ENCODE data around the gene PXDC1.
"Not testable (repeated sequence)": the region's sequence is repeated elsewhere in the genome, so short reads cannot be mapped to it uniquely, and the experiment has no call there.

The PXDC1 gene

DNA sequence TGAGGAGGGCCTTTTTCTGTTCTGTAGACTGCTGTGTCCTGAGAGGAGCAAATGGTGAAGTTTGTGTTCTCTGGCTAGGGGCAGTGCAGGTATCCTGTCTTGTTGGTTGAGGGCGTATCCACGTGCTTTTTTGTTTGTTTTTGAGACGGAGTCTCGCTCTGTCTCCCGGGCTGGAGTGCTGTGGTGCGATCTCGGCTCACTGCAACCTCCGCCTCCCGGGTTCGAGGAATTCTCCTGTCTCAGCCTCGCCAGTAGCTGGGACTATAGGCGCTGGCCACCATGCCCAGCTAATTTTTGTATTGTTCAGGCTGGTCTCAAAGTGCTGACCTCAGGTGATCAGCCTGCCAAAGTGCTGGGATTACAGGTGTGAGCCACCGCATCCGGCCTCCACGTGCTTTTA, 10.8 kb upstream of the PXDC1 start:
- Mint-ChIP-seq H3K4me3 (no peak overlapping the region), H3K9me3 (no peaks in the 10 kb centered on the region), H3K36me3 (no peaks in the 10 kb centered on the region), H3K4me1 (peaks cover 22 to 36% of the 10 kb centered on the region in 2 donors), H3K27me3 (no peaks in the 10 kb centered on the region), H3K27ac (no peak overlapping the region)
- DNase-seq, result no peak
- ATAC-seq (replicated peaks), result no peak

DNA sequence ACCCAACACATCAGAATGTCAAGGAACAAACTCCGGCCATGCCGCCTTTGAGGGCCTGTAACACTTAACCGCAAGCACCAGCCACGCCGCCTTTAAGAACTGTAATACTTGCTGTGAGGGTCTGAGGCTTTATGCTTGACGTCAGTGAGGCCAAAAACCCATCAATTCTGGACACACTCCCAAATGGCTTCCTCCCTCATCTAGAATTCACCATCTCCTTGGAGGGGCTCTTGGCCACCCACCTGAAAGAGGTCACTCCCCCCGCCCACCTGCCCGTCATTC, 10.4 kb upstream of the PXDC1 start:
- Mint-ChIP-seq H3K4me3 (no peak overlapping the region), H3K27me3 (no peaks in the 10 kb centered on the region), H3K9me3 (no peaks in the 10 kb centered on the region), H3K36me3 (no peaks in the 10 kb centered on the region), H3K27ac (no peak overlapping the region), H3K4me1 (peaks cover 20 to 32% of the 10 kb centered on the region in 2 donors)
- no peak for DNase-seq
- ATAC-seq (replicated peaks), result no peak

DNA sequence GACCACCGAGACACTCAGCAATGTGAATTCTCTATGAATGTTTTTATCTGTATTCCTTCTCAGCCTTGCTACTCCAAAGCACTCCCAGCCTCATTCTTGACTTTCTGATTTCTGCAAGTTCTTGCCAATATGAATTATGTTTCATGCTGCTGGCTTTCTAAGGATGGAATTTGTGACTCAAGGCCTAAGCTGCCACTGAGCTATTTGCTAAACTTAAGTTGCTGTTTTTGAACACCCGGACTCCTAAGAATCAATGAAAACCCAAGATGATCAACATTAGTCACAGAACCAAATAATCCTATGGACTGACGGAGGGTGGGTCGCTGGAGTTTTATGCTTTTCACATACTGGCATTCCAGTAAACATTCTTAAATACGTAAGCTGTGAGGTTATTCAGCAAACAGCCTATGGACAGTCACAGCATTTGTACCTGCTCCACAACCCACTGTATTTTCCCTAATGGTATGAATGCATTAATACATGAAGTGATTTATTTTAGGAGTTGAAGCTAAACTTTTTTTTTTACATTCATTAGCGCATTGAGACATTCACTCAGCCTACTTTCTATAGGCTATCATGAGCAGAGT, 8.2 kb upstream of the PXDC1 start:
- H3K27me3 Mint-ChIP-seq, result no peaks in the 10 kb centered on the region
- H3K27ac Mint-ChIP-seq, result no peak overlapping the region
- no peaks in the 10 kb centered on the region for H3K9me3 Mint-ChIP-seq
- peaks cover 5 to 24% of the 10 kb centered on the region in 2 donors for H3K4me1 Mint-ChIP-seq
- H3K36me3 Mint-ChIP-seq, result no peaks in the 10 kb centered on the region
- H3K4me3 Mint-ChIP-seq, result no peak overlapping the region
- no peak for DNase-seq
- ATAC-seq (replicated peaks), result no peak

DNA sequence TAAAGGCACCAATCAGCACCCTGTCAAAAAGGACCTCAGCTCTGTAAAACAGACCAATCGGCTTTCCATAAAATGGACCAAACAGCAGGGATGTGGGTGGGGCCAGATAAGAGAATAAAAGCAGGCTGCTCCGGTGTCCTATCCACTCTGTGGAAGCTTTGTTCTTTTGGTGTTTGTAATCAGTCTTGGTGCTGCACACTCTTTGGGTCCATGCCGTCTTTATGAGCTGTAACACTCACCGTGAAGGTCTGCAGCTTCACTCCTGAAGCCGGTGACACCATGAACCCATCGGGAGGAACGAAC, 7.3 kb upstream of the PXDC1 start:
- Mint-ChIP-seq H3K9me3 (no peaks in the 10 kb centered on the region), H3K27ac (no peak overlapping the region), H3K4me1 (peaks cover 5 to 15% of the 10 kb centered on the region in 2 donors), H3K27me3 (peaks cover 0 to 5% of the 10 kb centered on the region in 2 donors), H3K4me3 (no peak overlapping the region), H3K36me3 (no peaks in the 10 kb centered on the region)
- ATAC-seq (replicated peaks), result no peak
- DNase-seq, result no peak

DNA sequence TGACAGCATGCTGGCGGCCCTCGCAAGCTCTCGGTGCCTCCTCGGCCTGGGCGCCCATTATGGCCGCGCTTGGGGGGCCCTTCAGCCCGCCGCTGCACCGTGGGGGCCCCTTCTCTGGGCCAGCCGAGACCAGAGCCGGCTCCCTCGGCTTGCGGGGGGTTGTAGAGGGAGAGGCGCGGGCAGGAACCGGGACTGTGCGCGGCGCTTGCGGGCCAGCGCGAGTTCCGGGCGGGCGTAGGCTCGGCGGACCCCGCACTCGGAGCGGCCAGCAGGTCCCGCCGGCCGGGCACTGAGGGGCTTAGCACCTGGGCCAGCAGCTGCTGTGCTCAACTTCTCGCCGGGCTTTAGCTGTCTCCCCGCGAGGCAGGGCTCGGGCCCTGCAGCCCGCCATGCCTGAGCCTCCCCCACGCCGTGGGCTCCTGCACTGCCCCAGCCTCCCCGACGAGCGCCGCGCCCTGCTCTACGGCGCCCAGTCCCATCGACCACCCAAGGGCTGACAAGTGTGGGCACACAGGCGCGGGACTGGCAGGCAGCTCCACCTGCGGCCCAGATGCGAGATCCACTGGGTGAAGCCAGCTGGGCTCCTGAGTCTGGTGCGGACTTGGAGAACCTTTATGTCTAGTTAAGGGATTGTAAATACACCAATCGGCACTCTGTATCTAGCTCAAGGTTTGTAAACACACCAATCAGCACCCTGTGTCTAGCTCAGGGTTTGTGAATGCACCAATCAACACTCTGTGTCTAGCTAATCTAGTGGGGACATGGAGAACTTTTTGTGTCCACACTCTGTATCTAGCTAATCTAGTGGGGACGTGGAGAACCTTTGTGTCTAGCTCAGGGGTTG, 6.7 kb upstream of the PXDC1 start:
- H3K27ac Mint-ChIP-seq; H3K4me3 Mint-ChIP-seq; DNase-seq; H3K9me3 Mint-ChIP-seq; ATAC-seq (replicated peaks); H3K27me3 Mint-ChIP-seq; H3K36me3 Mint-ChIP-seq: not testable (repeated sequence)
- peaks cover 5 to 15% of the 10 kb centered on the region in 2 donors for H3K4me1 Mint-ChIP-seq

DNA sequence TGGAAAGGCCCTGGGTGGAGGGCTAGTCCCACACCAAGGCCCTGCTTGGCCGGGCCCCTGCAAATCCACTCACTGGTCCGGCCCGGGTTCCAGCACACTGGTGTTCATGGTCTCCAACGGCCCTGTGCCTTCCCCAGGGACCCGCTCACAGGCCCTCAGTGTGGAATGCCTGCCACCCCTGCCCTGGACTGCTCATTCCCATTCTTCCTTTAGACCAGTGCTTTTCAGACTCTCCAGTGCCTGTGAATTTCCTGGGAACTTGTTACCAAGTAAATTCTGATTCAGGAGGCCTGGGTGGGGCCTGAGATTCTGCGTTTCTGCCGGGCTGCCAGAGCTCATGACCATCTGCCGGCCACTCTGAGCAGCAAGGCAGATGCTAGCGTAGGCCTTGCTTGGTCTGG, 5.7 kb upstream of the PXDC1 start:
- no peak for DNase-seq
- Mint-ChIP-seq H3K27me3 (peaks cover 0 to 8% of the 10 kb centered on the region in 2 donors), H3K36me3 (no peaks in the 10 kb centered on the region), H3K27ac (no peak overlapping the region), H3K9me3 (no peaks in the 10 kb centered on the region), H3K4me1 (peaks cover 8 to 21% of the 10 kb centered on the region in 2 donors), H3K4me3 (no peak overlapping the region)
- no peak for ATAC-seq (replicated peaks)

DNA sequence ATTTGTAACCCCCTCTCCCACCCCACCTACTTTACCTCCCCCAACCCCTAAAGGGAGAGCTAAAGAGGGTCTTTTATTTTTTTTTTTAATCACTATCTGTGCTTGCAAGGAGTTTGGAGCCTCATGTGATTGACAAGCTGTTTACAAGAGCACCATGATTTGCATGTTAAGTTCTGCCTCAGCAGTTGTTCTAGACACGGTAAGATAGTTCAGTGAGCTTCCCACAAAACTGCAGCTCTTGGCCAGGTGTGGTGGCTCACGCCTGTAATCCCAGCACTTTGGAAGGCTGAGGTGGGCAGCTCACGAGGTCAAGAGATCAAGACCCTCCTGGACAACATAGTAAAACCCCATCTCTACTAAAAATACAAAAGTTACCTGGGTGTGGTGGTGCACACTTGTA, 5.0 kb upstream of the PXDC1 start:
- H3K9me3 Mint-ChIP-seq, result no peaks in the 10 kb centered on the region
- ATAC-seq (replicated peaks), result no peak
- no peak overlapping the region for H3K4me3 Mint-ChIP-seq
- H3K27ac Mint-ChIP-seq, result no peak overlapping the region
- DNase-seq, result no peak
- peaks cover 8 to 21% of the 10 kb centered on the region in 2 donors for H3K4me1 Mint-ChIP-seq
- peaks cover 0 to 8% of the 10 kb centered on the region in 2 donors for H3K27me3 Mint-ChIP-seq
- no peaks in the 10 kb centered on the region for H3K36me3 Mint-ChIP-seq

DNA sequence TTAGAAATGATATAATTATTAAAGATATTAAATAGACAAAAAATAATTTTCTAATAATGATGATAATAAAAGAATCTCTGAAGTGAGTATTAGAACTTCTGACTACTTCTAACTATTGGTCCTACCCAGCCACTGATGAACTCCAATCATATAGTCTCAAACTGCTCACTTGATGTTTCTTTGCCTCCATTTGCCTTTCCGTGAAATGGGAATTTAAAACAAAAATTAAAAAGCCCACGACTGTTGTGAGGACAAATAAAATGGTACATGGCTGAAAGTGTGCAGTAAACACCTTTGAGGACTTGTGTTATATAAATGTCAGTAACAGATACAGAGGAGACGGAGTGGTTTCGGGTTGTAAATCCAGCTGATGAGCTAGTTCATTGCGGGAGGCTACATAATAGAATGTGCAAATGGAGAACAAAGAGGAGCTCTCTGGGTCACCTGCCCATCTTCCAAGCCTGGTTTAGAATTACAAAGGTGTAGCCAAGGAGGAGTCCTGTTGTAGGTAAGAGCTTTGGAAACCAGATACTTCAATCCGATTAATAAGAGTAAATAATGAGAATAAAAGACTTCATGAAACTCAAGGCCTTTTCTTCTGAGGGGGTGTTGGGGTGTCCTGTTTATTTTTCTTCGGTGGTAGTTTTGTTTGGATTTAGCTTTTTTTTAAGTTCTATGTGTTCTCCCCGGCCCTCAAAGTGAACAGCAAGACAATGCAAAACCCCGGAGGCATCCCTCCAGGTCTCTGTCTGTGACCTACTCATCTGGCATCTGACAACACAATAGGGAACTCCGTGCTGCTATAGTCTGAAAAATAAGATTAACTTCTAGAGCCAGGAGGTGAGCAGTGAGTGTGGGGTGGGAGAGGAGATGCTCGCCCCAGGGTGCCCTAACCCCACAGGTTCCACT, 4.4 kb upstream of the PXDC1 start:
- Mint-ChIP-seq H3K4me1 (peaks cover 8 to 21% of the 10 kb centered on the region in 2 donors), H3K9me3 (no peaks in the 10 kb centered on the region), H3K27ac (peak overlapping the region; percentile 16), H3K36me3 (no peaks in the 10 kb centered on the region), H3K4me3 (no peak overlapping the region), H3K27me3 (peaks cover 0 to 8% of the 10 kb centered on the region in 2 donors)
- DNase-seq, result no peak
- no peak for ATAC-seq (replicated peaks)

DNA sequence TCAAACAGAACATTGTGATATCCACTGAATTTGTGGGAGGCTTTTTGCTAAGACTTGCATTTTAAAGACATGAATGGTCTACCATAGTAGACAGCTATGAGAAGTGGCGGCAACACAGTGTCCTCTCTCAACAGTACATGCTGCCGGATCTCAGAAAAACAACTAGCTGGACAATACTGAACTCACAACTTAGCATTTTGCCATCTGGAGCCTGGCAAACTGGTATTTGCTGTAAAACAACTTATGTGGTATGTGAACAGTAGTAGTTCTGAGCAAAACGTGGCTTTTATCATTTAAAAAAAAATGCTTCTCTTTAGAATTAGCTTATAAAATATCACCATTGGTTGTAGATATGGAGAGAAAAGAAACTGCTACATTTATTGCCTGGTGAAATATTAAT, 3.3 kb upstream of the PXDC1 start:
- Mint-ChIP-seq H3K36me3 (no peaks in the 10 kb centered on the region), H3K4me3 (no peak overlapping the region), H3K9me3 (no peaks in the 10 kb centered on the region), H3K27me3 (peaks cover 0 to 8% of the 10 kb centered on the region in 2 donors), H3K27ac (no peak overlapping the region), H3K4me1 (peaks cover 13 to 28% of the 10 kb centered on the region in 2 donors)
- no peak for DNase-seq
- no peak for ATAC-seq (replicated peaks)

DNA sequence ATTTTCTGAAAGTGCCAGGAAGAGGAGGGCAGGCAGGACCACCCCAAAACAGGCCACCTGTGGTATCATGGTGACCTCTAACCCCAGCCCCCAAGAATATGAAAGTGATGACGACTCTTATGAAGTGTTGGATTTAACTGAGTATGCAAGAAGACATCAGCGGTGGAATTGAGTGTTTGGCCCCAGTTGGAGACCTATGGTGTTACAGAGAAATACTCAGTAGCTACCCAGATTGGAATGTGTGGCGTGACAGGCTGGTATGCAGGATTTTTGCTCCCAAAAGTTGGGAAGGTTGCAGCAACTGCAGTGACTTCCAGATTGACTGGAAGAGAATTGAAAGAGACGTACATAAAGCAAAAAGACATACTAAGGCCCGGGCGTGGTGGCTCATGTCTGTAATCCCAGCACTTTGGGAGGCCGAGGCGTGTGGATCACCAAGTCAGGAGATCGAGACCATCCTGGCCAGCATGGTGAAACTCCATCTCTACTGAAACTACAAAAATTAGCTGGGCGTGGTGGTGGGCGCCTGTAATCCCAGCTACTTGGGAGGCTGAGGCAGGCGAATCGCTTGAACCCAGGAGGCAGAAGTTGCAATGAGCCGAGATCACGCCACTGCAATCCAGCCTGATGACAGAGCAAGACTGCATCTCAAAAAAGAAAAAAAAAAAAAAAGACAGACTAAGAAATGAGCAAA, 2.7 kb upstream of the PXDC1 start:
- H3K4me3 Mint-ChIP-seq; H3K27ac Mint-ChIP-seq; DNase-seq; H3K27me3 Mint-ChIP-seq; H3K36me3 Mint-ChIP-seq; H3K9me3 Mint-ChIP-seq; ATAC-seq (replicated peaks): not testable (repeated sequence)
- H3K4me1 Mint-ChIP-seq, result peaks cover 13 to 34% of the 10 kb centered on the region in 2 donors

DNA sequence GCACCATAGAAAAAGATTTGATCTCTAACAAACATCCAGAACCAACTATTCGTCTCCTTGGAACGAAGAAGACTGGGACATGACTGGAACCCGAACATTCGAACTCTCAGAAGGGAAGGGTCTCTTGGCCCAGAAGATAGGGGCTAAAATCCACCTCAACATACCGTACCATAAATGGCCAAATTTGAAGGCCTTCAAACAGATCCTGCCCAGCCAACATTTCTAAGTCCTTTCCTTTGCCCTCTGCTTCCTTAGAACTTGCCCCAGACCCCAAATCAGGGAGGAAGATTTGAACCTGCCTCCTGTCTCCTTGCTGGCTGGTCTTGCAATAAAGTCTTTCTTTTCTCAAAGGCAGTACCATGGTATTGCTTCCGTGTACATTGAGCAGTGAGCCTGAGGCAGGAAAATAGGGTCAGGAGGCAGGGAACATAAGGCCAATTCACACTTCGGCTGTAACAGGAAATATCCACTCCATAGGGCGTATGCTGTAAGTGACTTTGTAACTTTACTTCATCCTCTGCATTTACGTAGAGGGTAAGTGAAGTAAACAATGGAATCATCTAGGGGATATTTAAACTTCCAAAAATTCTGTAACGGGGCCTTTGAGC, 1.8 kb upstream of the PXDC1 start:
- no peak for ATAC-seq (replicated peaks)

DNA sequence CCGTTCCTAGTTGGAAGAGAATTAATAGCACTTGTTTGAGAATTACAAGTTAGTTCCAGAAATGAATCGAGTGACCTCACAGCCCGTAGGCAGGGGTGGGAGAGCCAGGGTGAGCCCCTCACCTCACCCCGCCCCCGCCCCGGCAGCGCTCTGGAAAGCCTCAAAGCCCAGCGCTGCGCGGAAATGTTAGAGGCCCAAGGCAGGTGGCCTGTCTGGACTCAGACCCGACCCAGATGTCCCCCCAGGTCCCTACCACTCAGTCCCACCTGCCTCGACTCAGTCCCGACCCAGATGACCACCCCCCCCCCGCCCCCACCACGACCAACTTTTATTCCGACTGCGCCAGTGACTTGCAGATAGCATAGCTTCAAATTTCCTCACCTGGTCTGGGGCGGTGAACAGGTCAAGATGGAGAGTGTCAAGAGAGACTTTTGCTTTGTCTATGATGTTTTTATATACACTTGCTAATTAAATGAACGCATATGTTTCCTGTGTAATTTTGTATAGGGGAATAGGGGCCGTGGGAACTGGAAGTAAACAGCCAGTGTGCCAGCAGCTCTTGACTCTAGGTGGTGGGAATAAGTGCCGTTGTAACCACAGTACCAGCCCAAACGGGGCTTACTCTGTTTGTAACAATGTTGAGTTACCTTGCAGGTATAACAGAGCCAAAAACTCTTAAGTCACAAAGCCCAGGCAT, 1.2 kb upstream of the PXDC1 start:
- DNase-seq, result no peak
- Mint-ChIP-seq H3K9me3 (no peaks in the 10 kb centered on the region), H3K36me3 (peaks cover 0 to 16% of the 10 kb centered on the region in 2 donors), H3K4me3 (peak overlapping the region; percentile 82 to 87), H3K4me1 (peaks cover 25 to 49% of the 10 kb centered on the region in 2 donors), H3K27me3 (peaks cover 0 to 8% of the 10 kb centered on the region in 2 donors), H3K27ac (peak overlapping the region; percentile 82)
- ATAC-seq (replicated peaks), result peak in 1 of 2 donors; percentile 0

More for the DNA sequence above, 1.8 kb upstream of the PXDC1 start:
- peaks cover 0 to 9% of the 10 kb centered on the region in 2 donors for H3K36me3 Mint-ChIP-seq
- no peak for DNase-seq
- H3K27ac Mint-ChIP-seq, result no peak overlapping the region
- peak overlapping the region in 1 of 2 donors; percentile 46 for H3K4me3 Mint-ChIP-seq
- peaks cover 0 to 8% of the 10 kb centered on the region in 2 donors for H3K27me3 Mint-ChIP-seq
- peaks cover 19 to 42% of the 10 kb centered on the region in 2 donors for H3K4me1 Mint-ChIP-seq
- no peaks in the 10 kb centered on the region for H3K9me3 Mint-ChIP-seq

DNA sequence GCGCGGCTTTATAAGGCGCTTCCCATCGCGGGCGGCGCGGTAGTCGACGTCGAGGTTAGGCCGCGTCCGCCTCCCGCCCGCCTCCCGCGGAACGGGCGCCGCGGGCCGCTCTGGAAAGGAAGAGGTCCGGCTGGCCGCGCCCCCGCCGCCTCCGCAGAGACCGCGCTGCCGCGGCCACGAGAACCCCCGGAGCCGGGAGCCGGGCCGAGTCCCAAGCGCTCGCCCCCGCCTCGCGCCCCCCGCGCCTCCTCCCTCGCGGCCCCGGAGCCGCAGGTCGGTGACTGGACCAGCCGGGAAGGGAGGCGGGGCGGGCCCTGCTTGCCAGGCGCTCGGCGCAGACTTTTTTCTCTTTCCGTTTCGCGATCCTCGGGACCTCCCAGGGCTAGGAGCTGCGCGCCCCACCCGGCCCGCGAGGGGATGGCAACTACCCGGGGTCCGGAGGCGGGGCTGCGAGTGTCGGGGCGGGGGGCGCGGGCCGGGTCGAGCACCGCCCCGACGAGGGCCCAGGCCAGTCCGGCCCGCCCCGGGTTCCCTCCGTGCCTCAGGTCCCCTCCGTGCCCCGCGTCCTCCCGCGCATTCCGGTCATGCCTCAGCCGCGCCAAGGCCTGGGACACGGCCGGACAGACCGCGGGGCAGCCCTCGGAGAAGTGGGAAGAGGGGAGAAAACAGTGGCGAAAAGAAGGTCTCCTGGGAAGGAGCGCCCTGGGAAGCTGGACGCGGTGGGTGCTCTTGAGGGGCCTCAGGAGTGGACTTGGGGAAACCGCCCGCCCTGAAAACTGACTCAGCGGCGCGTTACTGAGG, 417 bp upstream of the PXDC1 start:
- H3K27ac Mint-ChIP-seq, result peak overlapping the region; percentile 82
- peaks cover 0 to 8% of the 10 kb centered on the region in 2 donors for H3K27me3 Mint-ChIP-seq
- peaks cover 32 to 55% of the 10 kb centered on the region in 2 donors for H3K4me1 Mint-ChIP-seq

More for the DNA sequence above, 417 bp upstream of the PXDC1 start:
- no peaks in the 10 kb centered on the region for H3K9me3 Mint-ChIP-seq
- peaks cover 6 to 23% of the 10 kb centered on the region in 2 donors for H3K36me3 Mint-ChIP-seq
- ATAC-seq (replicated peaks) (peak; percentile 74 to 76), DNase-seq (peak; percentile 78)
- peak overlapping the region; percentile 82 to 87 for H3K4me3 Mint-ChIP-seq
